Nephron progenitor cell (in vitro differentiated cells): ENCODE measurements around the gene MAFG.

Experiments used
- DNase-seq: peaks from one replicate; pipeline ENCODE4 v3.0.0; 2021
- H3K27ac Mint-ChIP-seq: 2 replicates; pipeline ENCODE4 v1.8.0; 2021; ENCODE audit warnings: mild to moderate bottlenecking, moderate library complexity, mixed read lengths
- H3K27me3 Mint-ChIP-seq: 2 replicates; pipeline ENCODE4 v1.8.0; 2021; ENCODE audit warnings: mild to moderate bottlenecking, low read depth, mixed read lengths; ENCODE audit not compliant: poor library complexity
- H3K36me3 Mint-ChIP-seq: 2 replicates; pipeline ENCODE4 v1.8.0; 2021; ENCODE audit warnings: low read depth, mixed read lengths
- H3K4me1 Mint-ChIP-seq: 2 replicates; pipeline ENCODE4 v1.8.0; 2021; ENCODE audit warnings: mixed read lengths
- H3K4me3 Mint-ChIP-seq: 2 replicates; pipeline ENCODE4 v1.8.0; 2021; ENCODE audit warnings: mild to moderate bottlenecking, moderate library complexity, mixed read lengths
- H3K9me3 Mint-ChIP-seq: 2 replicates; pipeline ENCODE4 v1.8.0; 2021; ENCODE audit warnings: mild to moderate bottlenecking, moderate library complexity, mixed read lengths
- CTCF ChIP-seq: fragments of 200-600 bp; sonication (generic); IDR thresholded peaks from 2 replicates; pipeline ENCODE4 v1.5.0; 2021; ENCODE audit warnings: antibody characterized with exemption

MAFG gene

GRCh38 chr17:81927653-81928543 is at the start of gene MAFG:
MAFG (minus strand) TSS chr17:81927735; CDS start chr17:81923185, 4,550 bp downstream.
- Mint-ChIP-seq H3K4me1 (peaks cover 41% of the 10 kb centered on the region), H3K36me3 (no peaks in the 10 kb centered on the region), H3K4me3 (peak within 1 kb of the TSS; percentile 80), H3K27me3 (no peaks in the 10 kb centered on the region), H3K9me3 (no peaks in the 10 kb centered on the region), H3K27ac (peak within 1 kb of the TSS; percentile 94)
- peak; percentile 94 for DNase-seq
- peak; percentile 20 for TF ChIP-seq CTCF

- Mint-ChIP-seq H3K27me3 (peaks cover 11% of the 10 kb centered on the region), H3K4me1 (peaks cover 31% of the 10 kb centered on the region), H3K4me3 (peak overlapping the region; percentile 91), H3K27ac (peak overlapping the region; percentile 51), H3K9me3 (peaks cover 28% of the 10 kb centered on the region), H3K36me3 (peaks cover 28% of the 10 kb centered on the region)
- no peak for TF ChIP-seq CTCF
- no peak for DNase-seq
Measured at GRCh38 chr17:81976332-81977210, 49.0 kb upstream of the MAFG start.

GRCh38 chr17:81973432-81973831 is 45.9 kb upstream of the MAFG start:
- peaks cover 30% of the 10 kb centered on the region for H3K9me3 Mint-ChIP-seq
- H3K27me3 Mint-ChIP-seq, result peaks cover 17% of the 10 kb centered on the region
- no peak overlapping the region for H3K4me3 Mint-ChIP-seq
- TF ChIP-seq CTCF, result no peak
- H3K4me1 Mint-ChIP-seq, result peaks cover 25% of the 10 kb centered on the region
- H3K27ac Mint-ChIP-seq, result no peak overlapping the region
- H3K36me3 Mint-ChIP-seq, result peaks cover 15% of the 10 kb centered on the region
- DNase-seq, result no peak

GRCh38 chr17:81968850-81969812 is 41.6 kb upstream of the MAFG start:
- Mint-ChIP-seq H3K4me1 (peaks cover 37% of the 10 kb centered on the region), H3K4me3 (no peak overlapping the region), H3K36me3 (peaks cover 8% of the 10 kb centered on the region), H3K27me3 (peaks cover 14% of the 10 kb centered on the region), H3K9me3 (peaks cover 21% of the 10 kb centered on the region), H3K27ac (no peak overlapping the region)
- no peak for DNase-seq
- TF ChIP-seq CTCF, result no peak

GRCh38 chr17:81968396-81968745 is 40.8 kb upstream of the MAFG start:
- Mint-ChIP-seq H3K27me3 (peaks cover 19% of the 10 kb centered on the region), H3K4me3 (peak overlapping the region; percentile 8), H3K36me3 (peaks cover 7% of the 10 kb centered on the region), H3K9me3 (peaks cover 15% of the 10 kb centered on the region), H3K27ac (peak overlapping the region; percentile 90), H3K4me1 (peaks cover 44% of the 10 kb centered on the region)
- TF ChIP-seq CTCF, result no peak
- no peak for DNase-seq
